ENCODE data around the gene DLG1.

- TF ChIP-seq CTCF (conservative IDR thresholded peaks at IDR 0.05; ENCODE audit: low read depth, low read length), result no peak
- no peak for TF ChIP-seq EZH2 (IDR thresholded peaks at IDR 0.05; ENCODE audit: borderline replicate concordance, low read depth, low read length, poor library complexity, severe bottlenecking)
Observed at GRCh38 chr3:197219619-197220018, 78.8 kb downstream of the DLG1 start.
